ENCODE results near the gene ATF3.

ATF3 gene

DNA sequence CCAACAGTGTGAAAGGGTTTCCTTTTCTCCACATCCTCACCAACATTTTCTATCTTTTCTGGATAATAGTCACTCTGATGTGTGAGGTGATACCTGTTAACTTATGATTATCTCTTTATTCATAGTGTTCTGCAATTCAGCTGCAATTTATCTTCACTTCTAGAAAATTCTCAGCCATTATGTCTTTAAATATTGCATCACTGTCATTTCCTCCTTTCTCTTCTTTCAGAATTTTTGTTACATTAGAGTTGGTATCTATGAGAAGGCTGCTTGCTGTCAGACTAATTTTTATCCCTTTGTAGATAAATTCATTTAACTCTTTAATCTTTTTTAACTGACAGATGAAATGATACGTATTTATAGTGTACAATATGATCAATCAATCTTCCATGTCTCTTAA, 30.5 kb upstream of the ATF3 start:
- no peak for TF ChIP-seq CTCF (IDR thresholded peaks at IDR 0.05; ENCODE audit: insufficient read depth, low read depth, low read length, missing control alignments)
- no peak for DNase-seq (ENCODE audit: low read depth)
- no peak overlapping the region for H3K4me3 ChIP-seq (ENCODE audit: low read depth, low read length)

DNA sequence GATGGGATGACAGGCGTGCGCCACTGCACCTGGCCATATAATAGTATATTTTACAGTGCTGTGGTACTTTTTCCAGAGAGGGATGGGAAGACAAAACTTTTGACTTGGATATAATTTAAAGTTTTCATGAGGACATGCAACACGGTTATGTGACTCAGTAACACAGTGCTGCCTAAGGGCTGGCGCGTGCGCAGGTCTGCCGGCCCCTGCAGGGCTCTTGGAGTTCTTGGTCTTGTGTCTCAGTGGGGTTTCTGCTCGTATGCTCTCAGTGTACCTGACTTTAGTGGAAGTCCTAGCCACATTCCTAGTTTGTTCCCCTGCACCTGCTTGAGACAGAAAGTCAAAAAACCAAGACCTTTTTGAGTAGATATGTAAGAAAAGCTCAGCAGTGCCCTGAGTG, 27.5 kb upstream of the ATF3 start:
- TF ChIP-seq CTCF (IDR thresholded peaks at IDR 0.05; ENCODE audit: insufficient read depth, low read depth, low read length, missing control alignments) = no peak
- DNase-seq (ENCODE audit: low read depth) = no peak
- H3K4me3 ChIP-seq (ENCODE audit: low read depth, low read length) = no peak overlapping the region

DNA sequence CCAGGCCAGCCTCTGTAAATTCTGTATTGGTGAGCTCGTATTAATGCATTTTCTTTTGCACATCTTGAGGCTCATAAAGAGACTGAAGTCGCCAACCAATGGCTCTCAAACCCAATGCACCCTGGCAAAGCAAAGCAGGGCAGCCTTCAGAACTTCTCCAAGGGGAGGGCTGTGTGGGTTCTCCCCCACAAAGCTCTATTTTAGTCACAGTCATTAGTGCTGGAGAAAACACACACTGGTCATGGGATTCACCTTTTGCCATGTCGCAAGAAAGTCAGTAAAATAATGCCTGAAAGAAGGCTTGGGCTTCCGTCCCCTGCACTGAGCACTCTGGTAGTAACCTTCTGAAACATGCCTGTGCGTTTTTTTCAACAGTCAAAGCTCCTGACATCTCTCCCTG, 26.3 kb upstream of the ATF3 start:
- no peak overlapping the region for H3K4me3 ChIP-seq (ENCODE audit: low read depth, low read length)
- no peak for TF ChIP-seq CTCF (IDR thresholded peaks at IDR 0.05; ENCODE audit: insufficient read depth, low read depth, low read length, missing control alignments)
- peak; percentile 38 for DNase-seq (ENCODE audit: low read depth)

DNA sequence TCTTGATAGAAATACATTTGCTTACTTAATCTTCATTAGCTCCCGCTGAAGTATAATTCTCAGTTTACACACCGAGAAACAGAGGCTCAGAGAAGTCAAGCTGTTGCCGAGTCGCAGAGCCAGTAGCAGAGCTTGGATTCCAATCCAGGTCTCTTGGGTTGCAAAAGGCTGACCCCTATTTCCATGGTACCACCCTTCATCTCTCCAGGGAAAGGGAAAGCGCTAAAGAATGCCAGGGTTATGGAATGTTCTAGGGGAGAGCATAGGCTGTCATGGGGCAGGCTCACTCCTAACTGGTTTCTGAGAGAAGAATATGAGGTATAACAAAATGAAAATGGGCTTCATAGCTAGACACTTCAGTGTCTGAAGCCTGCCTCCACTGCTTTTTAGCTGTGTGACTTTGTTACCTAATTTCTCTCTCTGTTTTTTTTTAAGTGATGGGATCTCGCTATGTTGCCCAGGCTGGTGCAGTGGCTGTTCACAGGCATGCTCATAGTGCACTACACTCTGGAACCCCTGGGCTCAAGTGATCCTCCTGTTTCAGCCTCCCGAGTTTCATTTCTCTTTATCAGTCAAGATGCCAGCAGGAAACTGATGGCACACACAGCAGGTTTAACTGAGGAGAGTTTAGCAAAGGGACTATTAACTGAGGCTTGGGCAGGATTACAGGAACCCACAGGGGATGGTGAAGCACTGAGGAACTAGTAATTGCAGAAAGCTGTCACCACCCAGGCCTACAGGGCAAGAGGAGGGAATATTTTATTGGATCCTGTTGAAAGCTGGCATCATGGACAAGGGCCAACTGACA, 25.5 kb upstream of the ATF3 start:
- DNase-seq (ENCODE audit: low read depth) = no peak
- H3K4me3 ChIP-seq (ENCODE audit: low read depth, low read length) = no peak overlapping the region
- TF ChIP-seq CTCF (IDR thresholded peaks at IDR 0.05; ENCODE audit: insufficient read depth, low read depth, low read length, missing control alignments) = no peak

- no peak for TF ChIP-seq CTCF (IDR thresholded peaks at IDR 0.05; ENCODE audit: insufficient read depth, low read depth, low read length, missing control alignments)
- no peak for DNase-seq (ENCODE audit: low read depth)
- H3K4me3 ChIP-seq (ENCODE audit: low read depth, low read length) = no peak overlapping the region
Observed at GRCh38 chr1:212583643-212584042, 24.9 kb upstream of the ATF3 start.

DNA sequence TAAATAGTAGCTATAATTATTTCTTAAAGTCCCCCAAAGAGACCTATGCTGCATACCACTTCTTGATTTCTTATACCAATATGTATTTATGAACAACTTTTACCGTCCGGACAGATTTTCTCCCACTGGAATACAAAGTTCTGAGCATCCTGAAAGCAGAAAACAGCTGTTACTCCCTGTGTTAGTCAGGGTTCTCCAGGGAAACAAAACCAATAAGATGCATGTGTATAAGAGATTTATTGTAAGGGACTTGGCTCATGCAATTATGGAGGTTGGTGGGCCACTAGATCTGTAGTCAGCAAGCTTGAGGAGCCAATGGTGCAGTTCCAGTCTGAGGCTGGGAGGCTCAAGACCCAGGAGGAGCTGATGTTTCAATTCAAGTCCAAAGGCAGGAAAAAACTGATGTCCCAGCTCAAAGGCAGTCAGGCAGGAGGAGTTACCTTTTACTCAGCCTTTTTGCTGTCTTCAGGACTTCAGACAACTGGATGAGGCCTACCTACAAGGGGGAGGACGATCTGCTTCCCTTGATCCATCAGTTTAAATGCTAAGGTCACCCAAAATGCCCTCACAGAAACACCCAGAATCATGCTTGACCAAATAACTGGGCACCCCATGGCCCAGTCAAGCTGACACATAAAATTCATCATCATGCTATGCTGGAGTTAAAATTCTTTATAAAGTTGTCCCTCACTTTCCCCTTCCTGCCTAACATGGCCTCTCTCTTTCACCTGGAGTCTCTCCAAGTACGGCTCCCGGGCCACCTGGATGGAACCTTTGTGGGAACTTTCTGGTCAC, 24.3 kb upstream of the ATF3 start:
- no peak overlapping the region for H3K4me3 ChIP-seq (ENCODE audit: low read depth, low read length)
- DNase-seq (ENCODE audit: low read depth) = no peak
- TF ChIP-seq CTCF (IDR thresholded peaks at IDR 0.05; ENCODE audit: insufficient read depth, low read depth, low read length, missing control alignments) = no peak

Data from GM12865 (cell line).